Measurements from ENCODE around the gene MIA.

DNA sequence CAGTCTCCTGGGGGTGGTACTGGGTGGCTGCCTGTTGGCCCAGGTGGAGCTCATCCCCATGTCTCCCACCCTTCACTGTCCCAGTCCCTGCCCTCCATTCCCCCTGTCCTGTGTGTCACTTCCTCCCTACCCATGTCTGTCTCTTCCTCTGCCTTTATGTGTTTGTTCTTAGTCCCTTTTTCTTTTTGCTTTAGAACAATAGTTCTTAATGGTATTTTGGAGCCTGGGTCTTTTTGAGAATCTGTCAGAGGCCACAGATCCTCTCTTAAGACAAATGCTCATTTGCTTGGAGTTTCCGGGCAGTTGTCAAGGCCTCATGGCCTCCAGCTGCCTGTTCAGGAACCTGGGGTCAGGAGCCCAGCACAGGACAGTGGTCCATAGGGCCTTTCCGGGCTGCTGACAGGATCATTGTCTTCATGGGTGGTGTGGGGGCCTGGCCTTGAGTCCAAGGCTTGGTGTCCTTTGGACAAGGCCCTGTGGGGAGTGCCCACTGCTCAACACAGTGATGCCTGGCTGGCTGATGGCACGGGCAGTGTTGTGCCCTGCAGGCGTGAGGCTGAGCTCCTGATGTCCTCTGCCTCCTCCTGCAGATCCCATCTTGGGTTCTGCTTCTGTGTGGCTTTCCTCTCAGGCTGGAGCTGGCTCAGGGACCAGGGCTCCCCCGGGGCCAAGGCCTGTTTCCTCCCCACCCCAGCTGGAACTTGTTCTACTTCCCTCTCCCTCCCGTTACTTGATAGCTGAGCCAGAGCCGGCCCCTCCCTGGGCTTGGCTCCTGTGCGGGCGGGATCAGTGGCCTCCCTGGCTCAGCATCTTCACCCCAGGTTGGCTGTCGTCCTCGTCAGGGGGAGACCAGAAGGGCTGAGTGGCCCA is 27.2 kb downstream of the MIA start:
- TF ChIP-seq, protein P1, sequence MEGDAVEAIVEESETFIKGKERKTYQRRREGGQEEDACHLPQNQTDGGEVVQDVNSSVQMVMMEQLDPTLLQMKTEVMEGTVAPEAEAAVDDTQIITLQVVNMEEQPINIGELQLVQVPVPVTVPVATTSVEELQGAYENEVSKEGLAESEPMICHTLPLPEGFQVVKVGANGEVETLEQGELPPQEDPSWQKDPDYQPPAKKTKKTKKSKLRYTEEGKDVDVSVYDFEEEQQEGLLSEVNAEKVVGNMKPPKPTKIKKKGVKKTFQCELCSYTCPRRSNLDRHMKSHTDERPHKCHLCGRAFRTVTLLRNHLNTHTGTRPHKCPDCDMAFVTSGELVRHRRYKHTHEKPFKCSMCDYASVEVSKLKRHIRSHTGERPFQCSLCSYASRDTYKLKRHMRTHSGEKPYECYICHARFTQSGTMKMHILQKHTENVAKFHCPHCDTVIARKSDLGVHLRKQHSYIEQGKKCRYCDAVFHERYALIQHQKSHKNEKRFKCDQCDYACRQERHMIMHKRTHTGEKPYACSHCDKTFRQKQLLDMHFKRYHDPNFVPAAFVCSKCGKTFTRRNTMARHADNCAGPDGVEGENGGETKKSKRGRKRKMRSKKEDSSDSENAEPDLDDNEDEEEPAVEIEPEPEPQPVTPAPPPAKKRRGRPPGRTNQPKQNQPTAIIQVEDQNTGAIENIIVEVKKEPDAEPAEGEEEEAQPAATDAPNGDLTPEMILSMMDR (IDR thresholded peaks at IDR 0.05; ENCODE audit: insufficient read depth, low read length, poor library complexity, severe bottlenecking) = no peak
- no peak for TF ChIP-seq EZH2phosphoT487 (conservative IDR thresholded peaks at IDR 0.05; ENCODE audit: low read length)
